Measurements from ENCODE around the gene GAPDH. TPM values are rescaled to one million over a fixed set of nuclear protein-coding genes. Genes with fewer than 3 reads are reported as not detected.
"Not testable (repeated sequence)": the region's sequence is repeated elsewhere in the genome, so short reads cannot be mapped to it uniquely, and the experiment has no call there.

GAPDH gene
- total RNA-seq, 1 donor, result 2,093 TPM

- peak overlapping the region; percentile 97 for H3K4me3 ChIP-seq (ENCODE audit: low read length)
Measured at GRCh38 chr12:6535960-6536847, 1.9 kb downstream of the GAPDH start.

DNA sequence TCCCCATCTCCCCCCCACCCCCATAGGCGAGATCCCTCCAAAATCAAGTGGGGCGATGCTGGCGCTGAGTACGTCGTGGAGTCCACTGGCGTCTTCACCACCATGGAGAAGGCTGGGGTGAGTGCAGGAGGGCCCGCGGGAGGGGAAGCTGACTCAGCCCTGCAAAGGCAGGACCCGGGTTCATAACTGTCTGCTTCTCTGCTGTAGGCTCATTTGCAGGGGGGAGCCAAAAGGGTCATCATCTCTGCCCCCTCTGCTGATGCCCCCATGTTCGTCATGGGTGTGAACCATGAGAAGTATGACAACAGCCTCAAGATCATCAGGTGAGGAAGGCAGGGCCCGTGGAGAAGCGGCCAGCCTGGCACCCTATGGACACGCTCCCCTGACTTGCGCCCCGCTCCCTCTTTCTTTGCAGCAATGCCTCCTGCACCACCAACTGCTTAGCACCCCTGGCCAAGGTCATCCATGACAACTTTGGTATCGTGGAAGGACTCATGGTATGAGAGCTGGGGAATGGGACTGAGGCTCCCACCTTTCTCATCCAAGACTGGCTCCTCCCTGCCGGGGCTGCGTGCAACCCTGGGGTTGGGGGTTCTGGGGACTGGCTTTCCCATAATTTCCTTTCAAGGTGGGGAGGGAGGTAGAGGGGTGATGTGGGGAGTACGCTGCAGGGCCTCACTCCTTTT lies 2.7 kb downstream of the GAPDH start:
- H3K9me3 ChIP-seq (ENCODE audit: low read depth, low read length), result no peaks in the 10 kb centered on the region
- no peak overlapping the region for H3K4me3 ChIP-seq (ENCODE audit: low read length)
- H3K4me1 ChIP-seq (ENCODE audit: insufficient read depth, low read length), result peaks cover 79% of the 10 kb centered on the region
- H3K27me3 ChIP-seq (ENCODE audit: insufficient read depth, low read length), result no peaks in the 10 kb centered on the region

More at GRCh38 chr12:6535960-6536847, 1.9 kb downstream of the GAPDH start:
- H3K9me3 ChIP-seq (ENCODE audit: low read depth, low read length), result no peaks in the 10 kb centered on the region
- no peaks in the 10 kb centered on the region for H3K27me3 ChIP-seq (ENCODE audit: insufficient read depth, low read length)
- H3K4me1 ChIP-seq (ENCODE audit: insufficient read depth, low read length), result peaks cover 78% of the 10 kb centered on the region

DNA sequence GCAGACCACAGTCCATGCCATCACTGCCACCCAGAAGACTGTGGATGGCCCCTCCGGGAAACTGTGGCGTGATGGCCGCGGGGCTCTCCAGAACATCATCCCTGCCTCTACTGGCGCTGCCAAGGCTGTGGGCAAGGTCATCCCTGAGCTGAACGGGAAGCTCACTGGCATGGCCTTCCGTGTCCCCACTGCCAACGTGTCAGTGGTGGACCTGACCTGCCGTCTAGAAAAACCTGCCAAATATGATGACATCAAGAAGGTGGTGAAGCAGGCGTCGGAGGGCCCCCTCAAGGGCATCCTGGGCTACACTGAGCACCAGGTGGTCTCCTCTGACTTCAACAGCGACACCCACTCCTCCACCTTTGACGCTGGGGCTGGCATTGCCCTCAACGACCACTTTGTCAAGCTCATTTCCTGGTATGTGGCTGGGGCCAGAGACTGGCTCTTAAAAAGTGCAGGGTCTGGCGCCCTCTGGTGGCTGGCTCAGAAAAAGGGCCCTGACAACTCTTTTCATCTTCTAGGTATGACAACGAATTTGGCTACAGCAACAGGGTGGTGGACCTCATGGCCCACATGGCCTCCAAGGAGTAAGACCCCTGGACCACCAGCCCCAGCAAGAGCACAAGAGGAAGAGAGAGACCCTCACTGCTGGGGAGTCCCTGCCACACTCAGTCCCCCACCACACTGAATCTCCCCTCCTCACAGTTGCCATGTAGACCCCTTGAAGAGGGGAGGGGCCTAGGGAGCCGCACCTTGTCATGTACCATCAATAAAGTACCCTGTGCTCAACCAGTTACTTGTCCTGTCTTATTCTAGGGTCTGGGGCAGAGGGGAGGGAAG lies 3.5 kb downstream of the GAPDH start:
- H3K4me3 ChIP-seq (ENCODE audit: low read length); H3K27me3 ChIP-seq (ENCODE audit: insufficient read depth, low read length); H3K9me3 ChIP-seq (ENCODE audit: low read depth, low read length): not testable (repeated sequence)
- peaks cover 71% of the 10 kb centered on the region for H3K4me1 ChIP-seq (ENCODE audit: insufficient read depth, low read length)

DNA sequence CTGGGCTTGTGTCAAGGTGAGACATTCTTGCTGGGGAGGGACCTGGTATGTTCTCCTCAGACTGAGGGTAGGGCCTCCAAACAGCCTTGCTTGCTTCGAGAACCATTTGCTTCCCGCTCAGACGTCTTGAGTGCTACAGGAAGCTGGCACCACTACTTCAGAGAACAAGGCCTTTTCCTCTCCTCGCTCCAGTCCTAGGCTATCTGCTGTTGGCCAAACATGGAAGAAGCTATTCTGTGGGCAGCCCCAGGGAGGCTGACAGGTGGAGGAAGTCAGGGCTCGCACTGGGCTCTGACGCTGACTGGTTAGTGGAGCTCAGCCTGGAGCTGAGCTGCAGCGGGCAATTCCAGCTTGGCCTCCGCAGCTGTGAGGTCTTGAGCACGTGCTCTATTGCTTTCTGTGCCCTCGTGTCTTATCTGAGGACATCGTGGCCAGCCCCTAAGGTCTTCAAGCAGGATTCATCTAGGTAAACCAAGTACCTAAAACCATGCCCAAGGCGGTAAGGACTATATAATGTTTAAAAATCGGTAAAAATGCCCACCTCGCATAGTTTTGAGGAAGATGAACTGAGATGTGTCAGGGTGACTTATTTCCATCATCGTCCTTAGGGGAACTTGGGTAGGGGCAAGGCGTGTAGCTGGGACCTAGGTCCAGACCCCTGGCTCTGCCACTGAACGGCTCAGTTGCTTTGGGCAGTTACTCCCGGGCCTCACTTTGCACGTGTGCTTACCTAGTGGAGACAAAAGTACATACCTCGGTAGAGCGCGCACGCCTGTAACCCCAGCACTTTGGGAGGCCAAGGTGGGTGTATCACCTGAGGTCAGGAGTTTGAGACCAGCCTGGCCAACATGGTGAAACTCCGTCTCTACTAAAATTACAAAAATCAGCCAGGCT lies 4.3 kb downstream of the GAPDH start:
- Histone ChIP-seq H3K4me3 (ENCODE audit: low read length) (no peak overlapping the region), H3K9me3 (ENCODE audit: low read depth, low read length) (no peaks in the 10 kb centered on the region), H3K4me1 (ENCODE audit: insufficient read depth, low read length) (peaks cover 62% of the 10 kb centered on the region), H3K27me3 (ENCODE audit: insufficient read depth, low read length) (no peaks in the 10 kb centered on the region)

GRCh38 chr12:6539314-6539682 lies 5.0 kb downstream of the GAPDH start:
- Histone ChIP-seq H3K9me3 (ENCODE audit: low read depth, low read length) (no peaks in the 10 kb centered on the region), H3K27me3 (ENCODE audit: insufficient read depth, low read length) (no peaks in the 10 kb centered on the region), H3K4me1 (ENCODE audit: insufficient read depth, low read length) (peaks cover 57% of the 10 kb centered on the region), H3K4me3 (ENCODE audit: low read length) (no peak overlapping the region)

- Histone ChIP-seq H3K4me3 (ENCODE audit: low read length) (no peak overlapping the region), H3K4me1 (ENCODE audit: insufficient read depth, low read length) (peaks cover 57% of the 10 kb centered on the region)
Measured at GRCh38 chr12:6539707-6540134, 5.4 kb downstream of the GAPDH start.

DNA sequence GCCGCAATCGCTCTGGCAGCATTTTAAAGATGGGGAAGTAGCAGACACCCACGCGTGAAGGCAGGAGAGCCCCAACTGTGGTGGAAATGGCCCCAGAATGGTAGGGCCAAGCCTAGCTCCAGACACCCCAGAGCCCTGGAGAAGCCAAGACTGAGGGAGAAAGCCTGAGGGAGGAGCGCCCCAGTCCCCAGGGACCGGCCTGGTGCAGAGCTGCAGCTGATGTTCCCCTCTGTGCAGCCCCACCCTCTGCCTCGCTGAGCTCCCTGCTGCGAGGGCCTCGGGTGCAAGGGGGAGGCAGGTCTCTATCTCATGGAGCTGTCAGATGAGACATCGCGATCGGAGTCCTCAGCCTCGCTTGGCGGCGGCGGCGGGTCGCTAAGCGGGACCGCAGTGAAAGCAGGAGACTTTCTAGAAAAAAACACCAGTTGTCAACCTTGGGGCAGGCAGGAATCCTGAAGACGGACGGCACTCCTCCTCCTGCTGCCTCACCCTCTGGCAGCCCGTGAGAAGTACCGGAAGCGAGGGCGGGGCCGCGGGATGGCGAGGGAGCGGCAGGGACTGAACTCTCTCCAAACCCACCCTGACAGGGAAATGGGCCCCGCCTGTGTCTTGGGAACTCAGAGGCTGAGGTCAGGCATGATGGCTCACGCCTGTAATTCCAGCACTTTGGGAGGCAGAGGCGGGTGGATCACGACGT lies 6.0 kb downstream of the GAPDH start:
- H3K4me1 ChIP-seq (ENCODE audit: insufficient read depth, low read length), result peaks cover 57% of the 10 kb centered on the region
- no peaks in the 10 kb centered on the region for H3K27me3 ChIP-seq (ENCODE audit: insufficient read depth, low read length)
- no peaks in the 10 kb centered on the region for H3K9me3 ChIP-seq (ENCODE audit: low read depth, low read length)
- no peak overlapping the region for H3K4me3 ChIP-seq (ENCODE audit: low read length)

More at GRCh38 chr12:6539707-6540134, 5.4 kb downstream of the GAPDH start:
- Histone ChIP-seq H3K27me3 (ENCODE audit: insufficient read depth, low read length) (no peaks in the 10 kb centered on the region), H3K9me3 (ENCODE audit: low read depth, low read length) (no peaks in the 10 kb centered on the region)

DNA sequence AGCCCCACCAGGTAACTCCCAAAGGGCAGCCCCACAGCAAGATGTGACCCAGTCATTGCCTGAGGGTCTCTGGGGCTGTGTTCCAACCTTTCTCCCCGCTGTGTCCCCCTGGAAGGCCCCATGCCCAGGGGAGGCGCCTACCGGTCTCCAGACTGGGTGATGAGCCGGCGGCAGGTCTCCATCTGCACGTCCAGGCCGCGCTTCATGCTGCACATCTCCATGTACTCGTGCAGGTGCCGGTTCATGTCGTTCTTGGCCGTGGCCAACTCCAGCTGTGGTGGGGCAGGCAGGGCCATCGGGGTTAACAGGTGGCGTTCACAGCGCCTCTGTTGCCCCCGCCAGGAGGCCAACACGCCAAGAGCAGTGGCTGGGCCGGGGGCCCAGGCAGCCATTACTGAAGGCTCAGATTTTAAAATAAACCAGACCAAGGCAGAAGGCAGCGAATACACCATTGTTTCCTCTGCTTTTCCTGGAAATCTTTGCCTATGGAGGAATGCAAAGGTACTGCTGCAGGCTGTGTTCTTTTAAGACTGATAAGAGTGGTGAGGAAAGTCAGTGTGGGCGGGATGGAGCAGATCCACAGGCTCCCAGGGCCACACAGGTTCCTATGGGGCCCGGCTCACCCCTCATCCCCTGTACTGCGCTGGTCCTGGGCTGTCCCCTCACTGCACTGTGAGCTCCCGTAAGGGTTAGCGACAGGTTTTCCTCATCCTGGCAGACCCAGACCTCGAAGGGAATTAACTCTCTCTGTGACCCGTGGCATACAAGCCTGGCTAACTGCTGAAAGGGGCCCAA lies 7.3 kb downstream of the GAPDH start:
- Histone ChIP-seq H3K4me3 (ENCODE audit: low read length) (no peak overlapping the region), H3K4me1 (ENCODE audit: insufficient read depth, low read length) (peaks cover 46% of the 10 kb centered on the region)

GRCh38 chr12:6542209-6543009 lies 8.1 kb downstream of the GAPDH start:
- peaks cover 37% of the 10 kb centered on the region for H3K4me1 ChIP-seq (ENCODE audit: insufficient read depth, low read length)
- H3K27me3 ChIP-seq (ENCODE audit: insufficient read depth, low read length), result no peaks in the 10 kb centered on the region
- no peaks in the 10 kb centered on the region for H3K9me3 ChIP-seq (ENCODE audit: low read depth, low read length)
- no peak overlapping the region for H3K4me3 ChIP-seq (ENCODE audit: low read length)

More for the DNA sequence above, 7.3 kb downstream of the GAPDH start:
- no peaks in the 10 kb centered on the region for H3K9me3 ChIP-seq (ENCODE audit: low read depth, low read length)
- no peaks in the 10 kb centered on the region for H3K27me3 ChIP-seq (ENCODE audit: insufficient read depth, low read length)

DNA sequence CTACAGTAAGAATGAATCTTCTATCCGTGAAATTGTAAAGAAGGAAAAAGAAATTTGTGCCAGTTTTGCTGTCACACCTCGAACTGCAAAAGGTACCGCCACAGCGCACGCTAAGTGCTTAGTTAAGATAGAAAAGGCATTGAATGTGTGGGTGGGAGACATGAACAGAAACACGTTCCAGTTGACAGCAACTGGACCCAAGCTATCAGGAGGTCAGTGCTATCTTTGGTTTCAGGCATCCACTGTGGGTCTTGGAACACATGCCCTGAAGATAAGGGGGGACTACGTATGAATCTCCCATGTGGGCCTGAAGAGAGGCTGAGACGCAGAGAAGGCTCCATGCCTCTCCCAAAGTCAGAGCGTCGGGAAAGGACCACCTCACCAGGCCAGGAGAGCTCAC lies 11.7 kb downstream of the GAPDH start:
- H3K4me3 ChIP-seq (ENCODE audit: low read length), result no peak overlapping the region
- peaks cover 42% of the 10 kb centered on the region for H3K4me1 ChIP-seq (ENCODE audit: insufficient read depth, low read length)
- H3K9me3 ChIP-seq (ENCODE audit: low read depth, low read length), result no peaks in the 10 kb centered on the region
- no peaks in the 10 kb centered on the region for H3K27me3 ChIP-seq (ENCODE audit: insufficient read depth, low read length)

DNA sequence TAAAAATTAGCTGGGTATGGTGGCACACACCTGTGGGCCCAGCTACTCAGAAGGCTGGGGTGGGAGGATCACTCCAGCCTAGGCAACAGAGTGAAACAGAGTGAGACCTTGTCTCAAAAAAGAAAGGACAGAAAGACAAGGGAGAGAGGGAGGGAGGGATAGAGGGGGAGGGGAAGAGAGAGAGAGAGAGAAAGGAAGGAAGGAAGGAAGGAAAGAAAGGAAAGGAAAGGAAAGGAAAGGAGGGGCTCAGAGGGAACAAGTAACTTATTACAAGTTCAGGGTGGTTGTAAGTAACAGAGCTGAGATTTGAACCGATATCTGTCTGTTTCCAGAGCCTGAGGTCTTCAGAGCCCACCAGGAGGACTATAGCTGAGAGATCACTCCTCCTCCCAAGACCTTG lies 13.2 kb downstream of the GAPDH start:
- Histone ChIP-seq H3K9me3 (ENCODE audit: low read depth, low read length) (no peaks in the 10 kb centered on the region), H3K27me3 (ENCODE audit: insufficient read depth, low read length) (no peaks in the 10 kb centered on the region), H3K4me3 (ENCODE audit: low read length) (no peak overlapping the region), H3K4me1 (ENCODE audit: insufficient read depth, low read length) (peaks cover 51% of the 10 kb centered on the region)

- no peaks in the 10 kb centered on the region for H3K27me3 ChIP-seq (ENCODE audit: insufficient read depth, low read length)
- H3K4me3 ChIP-seq (ENCODE audit: low read length), result no peak overlapping the region
- no peaks in the 10 kb centered on the region for H3K9me3 ChIP-seq (ENCODE audit: low read depth, low read length)
- H3K4me1 ChIP-seq (ENCODE audit: insufficient read depth, low read length), result peaks cover 55% of the 10 kb centered on the region
Measured at GRCh38 chr12:6547987-6548386, 13.7 kb downstream of the GAPDH start.

All from mononuclear cell (primary cell).